GM19324 (cell line): ENCODE measurements around the gene GLRX3.

Source experiments
- ATAC-seq: cut with Tn5 transposase; IDR thresholded peaks from one replicate; pipeline ENCODE4 v1.9.1; 2021; ENCODE audit warnings: mild to moderate bottlenecking, moderate library complexity; ENCODE audit not compliant: unreplicated experiment, low FRiP score

GLRX3 gene

DNA sequence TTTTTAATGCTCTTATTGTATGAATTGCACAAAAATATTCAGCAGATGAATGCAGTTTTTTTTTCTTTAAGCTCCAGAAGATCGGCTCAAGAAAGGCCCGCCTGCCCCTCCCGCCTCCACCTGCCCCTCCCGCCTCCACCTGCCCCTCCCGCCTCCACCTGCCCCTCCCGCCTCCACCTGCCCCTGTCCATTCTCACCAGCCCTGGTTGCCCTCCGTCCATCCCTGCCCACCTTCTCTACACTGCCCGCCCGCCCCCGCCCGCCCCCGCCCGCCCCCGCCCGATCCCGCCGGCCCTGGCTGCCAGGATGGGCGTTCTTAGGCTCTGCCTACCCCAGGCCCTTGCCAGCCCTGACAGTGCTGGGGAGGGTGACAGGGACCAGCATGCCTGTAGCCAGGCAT, 67.4 kb downstream of the GLRX3 start:
- no peak for ATAC-seq

GRCh38 chr10:130206216-130206737, 70.1 kb downstream of the GLRX3 start:
- ATAC-seq: no peak

GRCh38 chr10:130207205-130207604, 71.0 kb downstream of the GLRX3 start:
- ATAC-seq: no peak

- ATAC-seq: no peak
Measured at GRCh38 chr10:130208807-130209206, 72.6 kb downstream of the GLRX3 start.

GRCh38 chr10:130212746-130213145, 76.6 kb downstream of the GLRX3 start:
- no peak for ATAC-seq

DNA sequence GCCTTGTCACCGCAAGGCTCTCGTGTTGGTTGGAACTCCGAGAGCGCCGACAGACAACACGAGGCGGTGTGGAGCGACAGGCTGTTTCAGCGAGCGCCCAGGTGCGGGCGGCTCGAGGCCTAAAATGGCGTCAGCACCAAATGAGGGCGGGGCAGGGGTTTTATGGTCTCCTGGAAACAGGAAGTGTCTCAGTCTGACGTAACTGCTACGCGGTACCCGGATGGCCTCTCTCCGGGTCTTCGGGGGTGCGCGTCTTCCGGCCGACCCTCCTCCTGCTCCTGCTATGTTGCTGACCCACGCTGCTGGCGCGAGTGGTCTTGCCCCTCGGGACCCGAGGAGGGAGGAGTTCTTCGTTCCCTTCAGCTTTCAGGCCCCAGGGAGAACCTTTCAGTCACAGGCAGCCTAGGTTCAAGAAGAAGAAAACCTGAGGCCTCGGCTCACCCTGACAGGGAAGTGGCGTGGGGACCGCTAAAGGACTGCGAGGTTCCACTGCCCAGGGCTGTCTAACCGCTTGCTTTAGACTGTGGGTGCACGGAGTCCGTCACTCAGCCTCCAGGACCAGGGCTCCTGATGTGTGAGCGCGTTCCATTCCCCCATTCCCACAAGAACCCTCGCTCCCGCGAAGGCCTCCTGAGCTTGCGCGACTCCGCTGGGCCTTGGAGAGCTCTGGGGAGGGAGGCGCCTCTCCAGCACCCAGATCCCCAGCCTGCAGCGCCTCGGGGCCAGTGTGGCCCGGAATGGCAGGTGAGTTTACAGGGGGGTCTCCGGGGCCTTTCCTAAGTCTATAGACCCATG, 77.3 kb downstream of the GLRX3 start:
- ATAC-seq: no peak

DNA sequence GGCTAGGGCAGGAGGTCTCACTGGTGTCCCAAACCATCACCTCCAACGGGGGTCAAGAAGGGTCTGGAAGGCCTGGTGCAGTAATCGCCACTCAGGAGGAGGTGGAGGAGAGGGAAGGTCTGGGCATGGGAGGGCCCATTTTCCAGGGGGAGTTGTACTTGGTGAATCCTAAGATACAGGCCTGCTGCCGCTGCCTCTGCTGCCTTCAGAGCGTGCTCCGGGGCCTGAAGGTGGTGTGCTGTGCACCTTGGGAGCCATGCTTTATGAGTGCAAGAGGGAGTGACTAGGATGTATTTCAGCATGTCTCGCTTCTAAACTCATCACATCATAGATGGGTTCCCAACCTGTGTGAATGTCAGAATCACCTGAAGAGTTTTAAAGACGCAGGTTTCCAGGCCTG, 78.2 kb downstream of the GLRX3 start:
- no peak for ATAC-seq

DNA sequence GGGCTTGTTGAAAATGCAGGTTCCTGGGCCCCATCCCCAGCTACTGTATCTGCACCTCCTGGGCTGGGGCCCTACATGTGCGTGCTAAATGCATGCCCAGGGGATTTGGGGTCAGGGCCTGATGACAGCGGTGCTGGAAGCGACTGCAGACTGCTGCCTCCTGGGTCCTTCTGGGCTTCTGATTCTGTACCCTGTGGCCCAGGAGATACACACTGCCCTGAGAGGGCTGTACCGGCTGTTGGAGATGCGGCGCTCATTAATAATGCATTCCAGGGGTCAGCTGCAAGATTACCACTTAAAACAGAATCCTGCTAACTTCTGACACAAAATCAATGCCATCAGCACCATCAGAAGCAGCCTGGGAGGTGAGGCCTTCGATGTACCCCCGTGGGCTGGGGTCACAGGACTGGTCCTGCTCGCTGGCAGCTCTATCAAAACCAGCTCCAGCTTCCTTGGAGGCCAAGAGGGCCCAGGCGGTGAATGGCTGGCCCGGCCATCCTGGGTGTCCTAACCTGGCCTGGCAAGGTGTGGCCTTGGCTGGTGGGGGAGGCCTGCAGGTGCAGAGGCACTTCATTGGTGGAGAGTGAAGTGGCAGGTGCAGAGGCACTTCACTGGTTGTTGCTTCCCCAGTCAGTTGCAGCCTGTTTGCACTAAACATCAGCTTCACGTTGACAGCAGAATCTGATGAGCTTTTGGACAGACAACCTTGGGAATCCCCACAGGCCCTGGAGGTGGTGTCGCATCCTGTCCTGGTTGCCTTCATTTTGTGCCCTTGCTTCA, 79.2 kb downstream of the GLRX3 start:
- ATAC-seq: no peak

GRCh38 chr10:130215931-130216231, 79.7 kb downstream of the GLRX3 start:
- ATAC-seq: no peak

DNA sequence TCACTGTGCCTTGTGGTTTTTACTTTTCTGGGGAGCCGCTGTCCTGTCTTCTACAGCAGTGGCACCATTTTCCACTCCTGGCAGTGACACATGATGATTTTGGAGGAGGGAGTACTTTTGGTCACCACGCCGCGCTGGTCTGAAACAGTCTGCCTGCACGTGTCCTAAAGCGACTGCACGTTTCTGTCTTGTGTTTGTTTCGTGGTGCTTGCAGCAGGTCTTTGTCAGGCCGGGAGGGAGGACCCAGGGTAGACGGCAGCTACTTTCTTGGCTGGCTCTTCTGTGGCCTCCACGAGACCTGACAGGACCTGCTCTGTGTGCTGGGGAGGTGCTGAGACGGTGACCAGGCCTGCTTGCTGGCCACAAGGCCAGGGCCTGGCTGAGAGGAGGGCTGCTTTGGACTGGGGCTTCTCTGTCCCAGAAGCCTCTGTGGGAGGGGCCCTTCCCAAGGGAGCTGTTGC, 82.0 kb downstream of the GLRX3 start:
- no peak for ATAC-seq

DNA sequence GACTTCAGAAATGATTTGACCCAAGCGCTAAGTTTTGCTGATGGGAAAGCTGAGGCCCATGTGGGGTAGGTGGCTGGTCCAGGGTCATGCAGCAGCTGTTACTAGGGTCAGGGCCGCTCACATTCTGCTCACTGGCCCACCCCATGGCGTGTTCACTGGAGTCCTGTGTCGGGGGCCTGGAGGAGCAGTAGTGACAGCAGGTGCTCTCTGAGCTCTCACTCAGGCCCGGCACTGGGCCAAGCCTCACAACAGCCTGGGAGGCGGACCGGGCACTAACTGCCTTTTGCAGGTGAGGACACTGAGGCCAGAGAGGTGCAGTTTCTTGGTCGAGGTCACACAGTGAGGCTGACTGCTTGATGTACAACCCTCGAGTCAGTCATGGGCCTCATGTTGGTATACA, 82.7 kb downstream of the GLRX3 start:
- no peak for ATAC-seq

GRCh38 chr10:130220251-130221185, 84.3 kb downstream of the GLRX3 start:
- no peak for ATAC-seq

GRCh38 chr10:130221456-130222375, 85.5 kb downstream of the GLRX3 start:
- ATAC-seq: no peak

- no peak for ATAC-seq
Measured at GRCh38 chr10:130222381-130222780, 86.2 kb downstream of the GLRX3 start.

- no peak for ATAC-seq
Measured at GRCh38 chr10:130224228-130224627, 88.0 kb downstream of the GLRX3 start.

DNA sequence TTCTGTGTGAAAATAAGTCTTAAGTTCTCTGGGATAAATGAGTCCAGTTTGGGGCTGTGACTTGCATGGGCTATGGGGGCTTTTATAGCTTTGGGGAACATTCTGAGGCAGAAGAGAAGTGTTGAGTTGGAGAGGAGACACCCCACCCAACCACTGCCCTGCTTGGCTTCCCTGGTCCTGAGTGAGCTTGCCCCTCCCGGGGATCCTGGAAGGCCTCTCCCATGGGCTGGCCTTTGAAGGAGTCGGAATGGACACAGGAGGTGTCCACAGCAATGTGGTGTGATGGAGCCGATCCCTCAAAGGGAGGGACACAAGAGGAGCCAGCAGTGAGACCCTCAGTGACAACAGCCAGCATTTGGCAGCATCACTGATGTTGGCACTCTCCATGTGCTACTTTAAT, 89.8 kb downstream of the GLRX3 start:
- no peak for ATAC-seq

DNA sequence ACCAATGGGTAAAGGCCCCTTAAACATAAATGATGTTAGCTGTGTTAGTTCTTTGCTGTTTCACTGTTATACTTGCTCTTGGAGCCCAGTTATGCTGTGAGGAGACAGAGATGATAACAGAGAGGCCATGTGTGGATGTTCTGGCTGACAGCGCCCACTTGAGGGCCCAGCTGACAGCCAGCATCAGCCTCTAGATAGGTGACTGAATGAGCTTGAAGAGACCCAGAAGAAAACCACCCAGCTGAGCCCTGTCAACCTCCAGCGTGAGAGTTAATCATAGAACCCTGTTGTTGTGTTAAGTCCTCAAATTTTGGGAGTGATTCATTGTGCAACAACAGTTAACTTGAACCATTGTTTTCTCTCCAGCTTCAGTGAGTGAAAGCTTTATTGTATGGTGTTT, 91.7 kb downstream of the GLRX3 start:
- ATAC-seq: no peak
